ENCODE measurements around the gene KIF4A.
A peak's percentile ranks its signal among the peaks of the same experiment; 100 is the strongest.
"Not testable (repeated sequence)": the region's sequence is repeated elsewhere in the genome, so short reads cannot be mapped to it uniquely, and the experiment has no call there.

The KIF4A gene, protein sequence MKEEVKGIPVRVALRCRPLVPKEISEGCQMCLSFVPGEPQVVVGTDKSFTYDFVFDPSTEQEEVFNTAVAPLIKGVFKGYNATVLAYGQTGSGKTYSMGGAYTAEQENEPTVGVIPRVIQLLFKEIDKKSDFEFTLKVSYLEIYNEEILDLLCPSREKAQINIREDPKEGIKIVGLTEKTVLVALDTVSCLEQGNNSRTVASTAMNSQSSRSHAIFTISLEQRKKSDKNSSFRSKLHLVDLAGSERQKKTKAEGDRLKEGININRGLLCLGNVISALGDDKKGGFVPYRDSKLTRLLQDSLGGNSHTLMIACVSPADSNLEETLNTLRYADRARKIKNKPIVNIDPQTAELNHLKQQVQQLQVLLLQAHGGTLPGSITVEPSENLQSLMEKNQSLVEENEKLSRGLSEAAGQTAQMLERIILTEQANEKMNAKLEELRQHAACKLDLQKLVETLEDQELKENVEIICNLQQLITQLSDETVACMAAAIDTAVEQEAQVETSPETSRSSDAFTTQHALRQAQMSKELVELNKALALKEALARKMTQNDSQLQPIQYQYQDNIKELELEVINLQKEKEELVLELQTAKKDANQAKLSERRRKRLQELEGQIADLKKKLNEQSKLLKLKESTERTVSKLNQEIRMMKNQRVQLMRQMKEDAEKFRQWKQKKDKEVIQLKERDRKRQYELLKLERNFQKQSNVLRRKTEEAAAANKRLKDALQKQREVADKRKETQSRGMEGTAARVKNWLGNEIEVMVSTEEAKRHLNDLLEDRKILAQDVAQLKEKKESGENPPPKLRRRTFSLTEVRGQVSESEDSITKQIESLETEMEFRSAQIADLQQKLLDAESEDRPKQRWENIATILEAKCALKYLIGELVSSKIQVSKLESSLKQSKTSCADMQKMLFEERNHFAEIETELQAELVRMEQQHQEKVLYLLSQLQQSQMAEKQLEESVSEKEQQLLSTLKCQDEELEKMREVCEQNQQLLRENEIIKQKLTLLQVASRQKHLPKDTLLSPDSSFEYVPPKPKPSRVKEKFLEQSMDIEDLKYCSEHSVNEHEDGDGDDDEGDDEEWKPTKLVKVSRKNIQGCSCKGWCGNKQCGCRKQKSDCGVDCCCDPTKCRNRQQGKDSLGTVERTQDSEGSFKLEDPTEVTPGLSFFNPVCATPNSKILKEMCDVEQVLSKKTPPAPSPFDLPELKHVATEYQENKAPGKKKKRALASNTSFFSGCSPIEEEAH

DNA sequence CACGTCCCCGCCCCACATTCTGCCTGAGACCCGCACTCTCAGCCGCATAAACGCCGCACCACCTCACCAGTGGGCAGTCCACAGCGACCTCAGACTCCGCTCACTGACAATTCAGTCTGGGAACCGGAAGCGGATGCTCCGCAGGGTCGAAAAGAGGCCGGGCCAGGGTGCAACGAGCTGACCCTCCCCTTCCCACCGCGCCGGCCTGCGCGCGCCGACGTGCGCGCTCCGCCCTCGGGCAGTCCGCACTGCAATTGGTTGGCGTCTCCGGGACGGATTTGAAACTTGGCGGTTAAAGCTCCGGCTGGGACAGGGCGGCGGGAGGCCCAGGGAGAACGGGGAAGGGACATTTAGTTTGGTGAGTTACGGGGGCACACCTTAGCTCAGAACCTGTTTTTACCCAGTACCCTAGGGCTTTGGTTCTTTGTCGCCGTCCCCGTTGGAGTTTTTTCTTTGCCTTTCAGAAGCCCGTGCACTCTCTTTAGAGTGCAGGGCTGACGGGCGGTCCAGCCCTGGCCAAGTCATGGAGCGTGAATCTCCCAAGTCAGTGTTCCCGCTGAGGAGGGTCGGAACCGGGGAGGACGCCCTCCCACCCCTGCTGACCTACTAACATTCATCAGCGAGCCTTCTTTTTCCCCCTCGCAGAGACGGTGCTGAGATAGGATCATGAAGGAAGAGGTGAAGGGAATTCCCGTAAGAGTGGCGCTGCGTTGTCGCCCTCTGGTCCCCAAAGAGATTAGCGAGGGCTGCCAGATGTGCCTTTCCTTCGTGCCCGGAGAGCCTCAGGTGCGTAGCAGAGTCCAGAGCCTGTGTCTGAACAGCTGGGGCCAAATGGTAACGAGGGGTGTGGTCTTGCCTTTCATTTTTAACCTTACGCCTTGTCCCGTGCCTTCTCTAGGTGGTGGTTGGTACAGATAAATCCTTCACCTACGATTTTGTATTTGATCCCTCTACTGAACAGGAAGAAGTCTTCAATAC, at the start of gene KIF4A, which contains the start of gene PDZD11:
Gene KIF4A (plus strand): TSS at position 312 of the 978 bp plus-strand sequence. CDS start 355 bp downstream, at position 667.
Gene PDZD11 (minus strand): TSS at position 135 of the 978 bp plus-strand sequence. CDS start 586 bp downstream, outside the sequence.
- peak; percentile 68 for DNase-seq

DNA sequence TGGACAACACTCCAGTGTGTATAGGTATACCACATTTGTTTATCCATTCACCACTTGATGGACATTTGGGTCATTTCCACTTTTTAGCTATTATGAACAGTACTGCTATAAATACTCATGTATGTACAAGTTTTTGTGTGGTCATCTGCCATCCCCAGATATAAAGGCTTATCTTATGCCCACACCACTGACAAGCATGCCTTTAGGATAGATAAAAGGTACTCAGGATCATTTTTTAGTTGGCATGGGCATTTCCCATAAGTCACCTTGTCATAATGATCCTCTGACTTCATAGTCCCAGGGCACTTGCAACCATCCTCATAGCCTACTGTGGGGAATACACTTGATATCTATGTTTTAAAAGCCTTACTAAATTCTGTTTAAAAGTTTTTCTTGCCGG, 49.2 kb upstream of the KIF4A start:
- no peak for DNase-seq

DNA sequence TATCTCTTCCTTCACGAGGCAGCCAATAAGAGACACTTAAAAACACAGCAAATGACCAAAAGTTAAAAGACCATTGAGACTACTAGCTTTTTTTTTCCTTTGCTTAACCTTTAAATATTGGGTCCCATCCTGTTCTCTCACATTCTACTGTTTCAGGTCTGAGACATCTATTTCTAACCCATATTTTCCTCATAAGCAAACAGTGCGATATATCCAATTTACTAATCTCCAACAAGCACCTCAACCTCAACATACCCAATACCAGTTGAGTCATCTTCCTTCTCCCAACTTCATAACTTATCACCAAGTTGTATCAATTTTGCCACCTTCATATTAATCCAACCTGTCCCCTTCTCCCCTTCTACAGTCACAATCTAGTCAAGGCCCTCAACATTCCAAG, 48.4 kb upstream of the KIF4A start:
- DNase-seq = no peak

DNA sequence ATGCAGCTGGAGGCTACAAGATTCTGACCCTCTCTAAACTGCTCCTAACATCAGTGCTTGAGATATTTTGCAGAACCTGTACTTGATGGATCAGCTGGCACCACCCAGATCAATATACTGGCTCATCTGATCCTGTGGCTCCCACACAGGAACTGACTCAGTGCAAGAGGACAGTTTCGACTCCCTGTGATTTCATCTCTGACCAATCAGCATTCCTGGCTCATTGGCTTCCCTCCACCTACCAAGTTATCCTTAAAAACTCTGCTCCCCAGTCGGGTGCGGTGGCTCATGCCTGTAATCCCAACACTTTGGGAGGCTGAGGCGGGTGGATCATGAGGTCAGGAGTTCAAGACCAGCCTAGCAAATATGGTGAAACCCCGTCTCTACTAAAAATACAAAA, 46.3 kb upstream of the KIF4A start:
- not testable (repeated sequence) for DNase-seq

DNA sequence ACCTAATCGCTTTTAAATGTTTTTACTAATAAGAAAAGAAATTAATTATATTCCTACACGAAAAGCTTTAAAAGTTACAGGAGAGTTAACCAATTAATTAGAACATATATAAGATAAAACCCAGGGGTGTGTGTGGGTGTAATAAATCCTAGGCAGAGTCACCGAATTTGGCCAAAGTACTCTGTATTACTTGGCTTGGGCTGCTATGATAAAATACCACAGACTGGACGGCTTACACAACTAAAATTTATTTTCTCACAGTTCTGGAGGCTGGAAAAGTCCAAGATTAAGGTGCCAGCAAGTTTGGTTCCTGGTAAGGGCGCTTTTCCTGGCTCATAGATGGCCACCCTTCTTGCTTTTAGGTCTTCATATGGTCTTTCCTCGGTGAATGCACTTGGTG, 45.0 kb upstream of the KIF4A start:
- no peak for DNase-seq

DNA sequence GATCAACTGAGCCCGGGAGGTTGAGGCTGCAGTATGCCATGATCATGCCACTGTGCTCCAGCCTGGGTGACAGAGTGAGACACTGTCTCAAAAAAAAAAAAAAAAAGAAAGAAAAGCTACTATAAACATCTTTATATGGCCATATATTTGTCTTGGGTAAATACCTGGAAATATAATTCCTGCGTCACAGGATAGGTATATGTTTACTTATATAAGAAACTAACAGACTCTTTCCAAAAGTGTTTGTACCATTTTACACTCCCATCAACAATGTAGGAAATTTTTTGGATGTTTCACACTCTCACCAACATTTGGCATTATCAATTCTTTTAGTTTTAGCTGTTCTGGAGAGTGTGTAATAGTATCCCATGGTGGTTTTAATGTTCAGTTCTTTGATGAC, 42.7 kb upstream of the KIF4A start:
- no peak for DNase-seq

DNA sequence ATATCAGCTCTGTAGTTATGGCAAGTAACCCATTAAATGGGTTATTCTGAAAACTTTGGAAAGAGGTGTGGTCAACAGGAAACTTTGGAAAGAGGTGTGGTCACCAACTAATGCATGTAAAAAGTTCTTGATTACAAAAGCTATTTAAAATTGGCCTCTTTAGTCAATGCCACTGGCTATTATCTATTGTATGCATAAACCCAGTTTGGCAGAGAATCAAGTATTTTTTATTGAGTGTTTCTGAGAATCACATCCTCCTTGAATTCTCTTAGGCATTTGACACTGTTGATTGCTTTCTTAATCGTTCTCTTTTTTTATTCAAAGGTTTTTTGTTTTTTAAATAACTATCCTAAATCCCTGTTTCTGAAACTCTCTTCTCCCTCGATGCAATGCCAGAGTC, 37.4 kb upstream of the KIF4A start:
- no peak for DNase-seq

DNA sequence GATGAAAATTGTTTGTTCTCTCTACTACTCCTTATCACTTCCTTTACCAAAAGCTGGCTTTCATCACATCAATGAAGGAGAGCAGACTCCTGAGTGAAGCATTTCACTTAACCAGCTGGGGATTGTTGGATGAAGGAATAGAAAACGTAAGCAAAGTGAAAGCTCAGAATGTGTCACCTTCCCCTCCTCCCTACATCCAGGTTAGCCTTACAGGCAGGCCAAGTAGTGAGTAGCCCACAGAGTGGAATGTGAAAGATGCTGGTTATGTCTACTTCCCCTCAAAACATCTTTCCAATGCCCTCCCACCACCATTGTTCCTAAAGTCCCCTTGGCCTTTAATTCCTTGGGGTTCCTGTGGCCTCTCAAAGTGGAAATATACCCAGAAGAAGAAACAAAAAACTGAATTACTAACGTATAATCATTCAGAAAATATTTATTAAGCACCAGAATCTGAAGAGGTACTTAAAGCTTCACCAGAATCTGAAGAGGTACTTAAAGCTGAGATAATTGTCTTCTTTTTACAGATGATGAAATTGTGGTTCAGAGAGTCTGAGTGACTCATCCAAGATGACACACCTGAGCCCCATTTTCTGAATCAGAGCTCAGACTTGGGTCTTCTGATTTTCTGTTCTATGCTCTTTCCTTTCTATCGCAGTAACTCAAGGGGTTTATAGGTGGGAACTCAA, 36.4 kb upstream of the KIF4A start:
- DNase-seq = no peak

DNA sequence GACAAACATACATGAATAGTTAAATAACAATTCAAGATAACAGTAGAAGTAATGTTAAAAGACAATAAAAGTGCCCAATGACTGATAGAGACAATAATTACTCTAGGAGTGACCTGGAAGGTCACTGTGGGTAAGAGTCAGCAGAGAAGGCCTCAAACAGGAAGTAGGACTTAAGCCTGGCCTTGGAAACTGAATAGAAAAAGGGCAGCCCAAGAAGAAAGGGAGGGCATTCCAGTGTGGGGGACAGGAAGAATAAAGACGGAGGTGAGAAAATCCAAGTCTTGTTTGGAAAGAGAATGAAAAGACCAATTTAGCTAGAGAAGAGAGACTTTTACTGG, 35.9 kb upstream of the KIF4A start:
- DNase-seq = no peak

DNA sequence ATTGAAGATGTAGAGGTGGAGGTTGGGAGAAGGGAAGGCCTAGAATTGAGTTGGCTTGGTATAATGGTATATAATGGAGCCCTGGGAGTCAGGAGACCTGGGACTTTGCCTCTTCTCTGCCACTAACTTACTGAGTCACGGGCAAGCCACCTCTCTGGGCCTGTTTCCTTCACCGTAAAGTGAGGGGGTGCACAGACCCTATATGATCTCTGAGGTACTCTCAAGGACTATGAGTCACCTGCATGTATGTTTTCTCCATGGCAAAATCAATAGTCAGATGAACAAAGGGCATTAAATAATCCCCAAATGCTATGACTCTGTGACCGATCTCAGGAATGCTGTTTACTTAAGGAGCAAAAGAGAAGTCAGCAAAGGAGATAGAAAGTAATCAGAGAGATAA, 35.0 kb upstream of the KIF4A start:
- no peak for DNase-seq

DNA sequence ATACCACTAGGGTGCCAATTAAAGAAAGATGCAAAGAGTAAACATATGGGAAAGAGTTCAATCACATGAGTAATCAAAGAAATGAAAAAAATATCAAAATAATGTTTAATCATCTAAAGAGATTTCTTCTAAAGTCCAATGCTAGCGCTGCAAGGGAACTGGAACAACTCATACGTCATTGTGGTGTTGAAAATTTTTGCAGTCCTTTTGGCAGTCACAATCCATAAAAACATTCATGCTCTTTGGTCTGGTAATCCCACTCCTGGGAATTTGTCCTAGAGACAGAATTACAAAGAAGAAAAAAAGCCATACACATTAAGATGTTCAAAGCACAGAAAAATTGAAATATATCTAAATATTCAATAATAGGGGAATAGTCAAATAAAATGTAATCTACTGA, 34.5 kb upstream of the KIF4A start:
- DNase-seq = no peak

DNA sequence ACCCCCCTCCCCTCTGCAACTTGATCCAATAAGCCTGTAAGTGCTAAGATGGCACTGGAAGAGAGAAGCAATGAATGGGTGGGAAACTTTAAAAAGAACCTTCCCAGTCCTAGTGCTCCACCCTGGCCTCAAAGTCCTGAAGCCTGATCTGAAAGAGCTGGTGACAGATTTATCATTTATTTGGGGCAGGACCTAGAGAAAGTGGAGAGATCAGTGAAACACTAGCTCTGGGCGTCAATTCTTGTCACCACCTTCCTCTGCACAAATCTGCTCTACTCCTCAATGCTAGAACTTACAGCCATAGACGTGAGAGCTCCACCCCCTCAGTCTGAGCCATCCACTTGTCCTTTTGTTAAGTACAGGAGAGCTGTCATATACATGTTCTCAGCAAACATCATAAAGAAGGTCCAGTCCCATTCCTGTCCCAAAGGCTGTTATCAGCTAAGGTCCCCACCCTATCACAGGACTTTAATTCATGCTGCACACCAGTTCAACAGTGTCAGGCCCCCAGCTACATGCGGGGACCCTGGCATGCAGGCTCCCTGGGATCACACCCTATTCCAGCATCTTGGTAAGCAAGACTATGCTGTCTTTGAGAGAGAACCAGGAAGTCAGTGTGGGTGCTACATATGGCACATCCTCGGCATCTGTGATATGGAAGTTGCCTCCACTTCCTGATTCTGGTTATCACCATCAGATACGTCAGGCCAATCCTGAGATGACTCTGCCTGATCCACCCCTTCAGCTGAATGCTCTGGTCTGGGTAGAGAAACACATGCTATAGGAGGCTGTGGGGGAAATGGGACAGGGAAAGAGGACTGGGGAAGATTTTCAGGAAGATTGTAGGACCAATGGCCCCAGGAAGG, 32.2 kb upstream of the KIF4A start:
- DNase-seq = no peak

DNA sequence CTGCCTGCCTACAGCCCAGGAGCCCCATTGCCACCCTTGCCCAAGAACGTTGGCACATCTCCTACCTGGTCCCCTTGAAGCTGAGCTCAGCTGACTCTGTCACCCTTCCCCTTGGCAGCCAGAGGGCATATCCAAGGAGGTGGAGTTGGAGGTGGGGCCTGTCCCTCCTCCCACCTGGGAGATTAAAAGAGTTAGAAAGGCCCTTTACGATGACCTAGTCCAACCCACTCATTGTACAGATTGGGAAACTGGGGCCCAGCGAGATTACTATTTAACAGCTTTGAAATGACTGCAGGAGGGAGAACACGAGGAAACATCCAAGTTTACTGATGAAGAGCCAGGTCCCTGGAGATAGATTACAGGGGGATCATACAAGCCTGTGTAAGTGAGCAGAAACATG, 29.8 kb upstream of the KIF4A start, which contains the start of gene P2RY4:
Gene P2RY4 (minus strand): TSS at position 101 of the 400 bp plus-strand sequence. CDS start 580 bp downstream, outside the sequence.
- no peak for DNase-seq

DNA sequence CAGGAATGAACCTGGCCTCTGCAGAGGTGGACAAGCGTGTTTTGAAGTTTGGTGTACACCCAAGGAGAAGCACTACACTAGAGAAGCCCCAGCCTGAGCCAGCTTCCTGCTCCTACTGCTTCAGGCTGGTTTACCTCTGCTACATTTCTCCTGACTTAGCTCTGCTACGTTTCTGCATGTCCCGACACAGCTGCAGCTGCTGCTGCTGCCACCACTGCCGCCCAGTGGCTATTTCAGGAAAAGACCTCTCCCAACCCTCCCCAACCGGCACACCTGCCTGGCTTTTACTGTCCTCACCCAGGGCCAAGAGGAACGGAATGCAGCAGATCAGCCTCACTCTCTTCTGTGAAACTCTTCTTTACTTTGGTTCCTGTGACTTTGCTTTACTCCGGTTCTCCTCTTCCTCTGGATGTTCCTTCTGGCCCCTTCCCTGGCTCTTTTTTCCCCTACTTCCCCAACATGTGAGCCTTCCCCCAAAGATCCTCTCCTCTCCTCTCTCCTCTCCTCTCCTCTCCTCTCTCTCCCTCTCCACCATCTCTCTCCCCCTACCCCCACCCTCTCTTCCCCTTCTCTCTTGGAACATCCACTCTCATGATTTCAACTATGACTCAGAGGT, 26.8 kb upstream of the KIF4A start:
- DNase-seq = peak; percentile 1

DNA sequence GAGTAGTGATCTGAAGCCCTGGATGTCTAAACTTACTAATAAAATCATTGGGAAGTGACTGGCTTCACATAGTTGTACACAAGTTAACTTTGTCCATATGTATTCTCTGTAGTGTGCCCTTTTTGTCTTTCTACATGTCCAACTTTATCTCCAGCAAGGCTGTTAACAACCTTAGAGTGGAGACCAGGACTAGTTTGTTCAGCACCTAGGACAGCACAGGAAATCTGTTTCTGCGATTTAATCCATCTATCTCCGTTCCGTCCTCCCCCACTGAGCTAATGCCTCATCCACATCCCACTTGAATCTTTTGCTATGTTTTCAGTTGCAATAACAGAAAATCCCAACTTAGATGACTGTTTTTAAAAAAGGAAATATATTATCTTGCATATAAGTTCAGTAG, 25.1 kb upstream of the KIF4A start:
- no peak for DNase-seq

DNA sequence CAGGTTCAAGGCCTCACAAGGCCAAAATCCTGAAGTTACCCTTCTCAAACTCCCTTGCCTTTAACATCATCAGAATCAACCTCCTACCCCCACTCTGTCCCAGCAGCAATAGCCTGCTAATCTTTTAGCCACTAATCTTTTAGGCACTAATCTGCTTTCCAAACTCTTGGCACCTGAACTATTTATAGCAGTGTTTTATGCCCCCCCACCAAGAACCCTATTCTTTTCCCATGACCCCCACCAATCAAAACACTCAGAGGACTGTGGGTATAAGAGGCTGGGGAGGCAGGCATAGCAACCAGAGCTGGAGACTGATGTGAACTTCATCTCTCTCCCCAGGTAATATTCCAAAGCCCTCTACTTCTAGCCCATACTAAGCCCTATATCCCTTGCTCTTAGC, 21.9 kb upstream of the KIF4A start, which contains the start of gene ARR3:
Gene ARR3 (plus strand): TSS at position 301 of the 400 bp plus-strand sequence. CDS start 1,052 bp downstream, outside the sequence.
- DNase-seq = no peak

DNA sequence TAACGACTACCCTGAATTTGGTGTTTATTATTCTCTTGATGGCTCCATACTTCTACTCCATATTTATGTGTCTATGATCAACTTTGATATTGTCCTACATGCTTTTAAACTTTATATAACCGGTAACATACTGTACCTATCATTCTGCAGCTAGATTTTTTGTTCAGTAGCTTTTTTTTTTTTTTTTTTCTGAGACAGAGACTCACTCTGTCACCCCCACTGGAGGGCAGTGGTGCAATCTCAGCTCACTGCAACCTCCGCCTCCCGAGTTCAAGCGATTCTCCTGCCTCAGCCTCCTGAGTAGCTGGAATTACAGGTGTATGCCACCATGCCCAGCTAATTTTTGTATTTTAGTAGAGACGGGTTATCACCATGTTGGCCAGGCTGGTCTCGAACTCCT, 15.9 kb upstream of the KIF4A start:
- DNase-seq = not testable (repeated sequence)

DNA sequence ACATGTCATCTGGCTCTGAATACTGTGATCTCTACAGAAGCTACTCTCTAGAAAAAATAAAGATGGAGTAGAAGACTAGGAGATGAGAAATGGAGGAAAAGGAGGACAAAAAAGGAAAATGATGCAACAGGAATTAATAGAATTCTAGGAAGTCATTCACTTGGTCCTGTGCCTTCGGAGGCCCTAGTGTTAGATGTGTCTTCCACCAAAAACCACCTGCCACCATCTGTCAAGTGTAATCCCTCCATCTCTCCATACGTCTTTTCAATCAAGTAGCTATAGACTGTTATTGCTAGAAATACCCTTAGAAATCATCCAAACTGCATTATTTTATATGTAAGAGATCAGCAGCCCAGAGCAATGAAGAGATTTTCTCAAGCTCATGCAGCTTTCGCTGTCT, 10.8 kb upstream of the KIF4A start:
- DNase-seq = no peak

DNA sequence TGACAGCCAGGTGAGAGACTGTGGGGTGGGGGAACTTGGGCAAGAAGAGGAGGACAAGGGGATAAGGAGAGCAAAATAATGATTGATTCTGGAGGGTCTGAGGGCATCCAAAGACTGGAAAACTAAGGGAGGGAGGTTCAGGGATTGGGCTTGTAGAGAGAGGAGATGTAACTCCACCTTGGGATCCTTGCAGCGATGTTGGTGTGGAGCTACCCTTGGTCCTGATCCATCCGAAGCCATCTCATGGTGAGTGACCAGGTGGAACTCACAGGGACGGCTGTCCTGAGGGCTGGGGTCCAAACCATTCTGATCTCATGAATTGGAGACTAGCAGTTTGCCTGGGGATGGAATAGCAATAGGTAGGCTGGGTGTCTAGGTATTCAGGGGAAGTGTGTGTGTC, 9.3 kb upstream of the KIF4A start:
- DNase-seq = no peak

DNA sequence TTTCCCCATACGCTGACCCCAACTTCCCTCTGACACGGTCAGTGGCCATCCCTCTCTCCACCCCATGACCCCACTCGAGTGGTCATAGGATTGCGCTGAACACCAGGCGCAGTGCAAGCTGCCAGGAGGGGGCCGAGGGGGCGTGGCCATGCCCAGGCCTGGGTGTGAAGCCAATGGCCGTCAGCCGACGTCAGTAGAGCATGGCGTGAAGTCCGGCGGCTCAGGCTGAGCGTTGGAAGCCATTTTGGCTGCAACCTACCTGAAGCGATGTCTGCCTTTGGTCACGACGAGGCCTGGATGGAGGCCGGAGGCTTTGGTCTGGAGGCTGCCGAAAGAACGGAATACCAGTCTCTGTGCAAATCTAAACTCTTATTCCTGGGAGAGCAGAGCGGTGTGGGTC, 8.0 kb upstream of the KIF4A start, which contains the start of gene RAB41:
Gene RAB41 (plus strand): TSS at position 222 of the 400 bp plus-strand sequence. CDS start 46 bp downstream, at position 268.
- DNase-seq = no peak
